Skin of body (tissue), 2 donors: ENCODE results near the gene DCUN1D1. TPM values are rescaled to one million over a fixed set of nuclear protein-coding genes. Genes with fewer than 3 reads are reported as not detected.

Experiments used
- DNase-seq: peaks from one replicate; lab custom pipeline; 2025; lab: John Stamatoyannopoulos, UW
- total RNA-seq: library from RNA; depleted of rRNA; stranded (reverse); fragments of >200 nt; gene quantifications from one replicate; pipeline ENCODE4 v1.2.3, GENCODE V29; 2014

Gene DCUN1D1
- total RNA-seq, 1 donor from 2014 or later, result 36.6 TPM

GRCh38 chr3:182936239-182936917 lies 44.0 kb downstream of the DCUN1D1 start:
- no peak for DNase-seq

- DNase-seq, result no peak
Observed at GRCh38 chr3:182935803-182936202, 44.5 kb downstream of the DCUN1D1 start.

- DNase-seq, result no peak
Observed at GRCh38 chr3:182925944-182926337, 54.4 kb downstream of the DCUN1D1 start.

- DNase-seq, result no peak
Observed at GRCh38 chr3:182925330-182925943, 54.9 kb downstream of the DCUN1D1 start.

- DNase-seq, result no peak
Observed at GRCh38 chr3:182921665-182922355, 58.5 kb downstream of the DCUN1D1 start.

- no peak for DNase-seq
Observed at GRCh38 chr3:182920515-182921084, 59.7 kb downstream of the DCUN1D1 start.

- DNase-seq, result no peak
Observed at GRCh38 chr3:182919866-182920357, 60.4 kb downstream of the DCUN1D1 start.

- DNase-seq, result no peak
Observed at GRCh38 chr3:182917134-182917533, 63.2 kb downstream of the DCUN1D1 start.

GRCh38 chr3:182914341-182914740 lies 66.0 kb downstream of the DCUN1D1 start:
- no peak for DNase-seq

- no peak for DNase-seq
Observed at GRCh38 chr3:182913889-182914288, 66.4 kb downstream of the DCUN1D1 start.

- DNase-seq, result no peak
Observed at GRCh38 chr3:182912474-182912873, 67.9 kb downstream of the DCUN1D1 start.

- DNase-seq, result no peak
Observed at GRCh38 chr3:182911782-182912111, 68.6 kb downstream of the DCUN1D1 start.

GRCh38 chr3:182910936-182911781 lies 69.2 kb downstream of the DCUN1D1 start:
- no peak for DNase-seq

GRCh38 chr3:182909318-182910040 lies 70.9 kb downstream of the DCUN1D1 start:
- DNase-seq, result no peak

GRCh38 chr3:182908471-182908870 lies 71.9 kb downstream of the DCUN1D1 start:
- no peak for DNase-seq

GRCh38 chr3:182906036-182906435 lies 74.3 kb downstream of the DCUN1D1 start:
- DNase-seq, result no peak

GRCh38 chr3:182905623-182906022 lies 74.7 kb downstream of the DCUN1D1 start:
- no peak for DNase-seq

GRCh38 chr3:182904164-182904563 lies 76.2 kb downstream of the DCUN1D1 start:
- DNase-seq, result no peak

- DNase-seq, result no peak
Observed at GRCh38 chr3:182902236-182902635, 78.1 kb downstream of the DCUN1D1 start.

- DNase-seq, result no peak
Observed at GRCh38 chr3:182896553-182896952, 83.8 kb downstream of the DCUN1D1 start.
